Esophagus mucosa (tissue), 1 donor: ENCODE results near the gene DCHS2. TPM values are rescaled to one million over a fixed set of nuclear protein-coding genes. Genes with fewer than 3 reads are reported as not detected.

ENCODE experiments used
- ATAC-seq: fragments of 200-7000 bp; cut with Tn5 transposase; one replicate; pipeline ENCODE4 v1.9.1; 2020
- total RNA-seq: library from RNA; stranded (reverse); gene quantifications from one replicate; pipeline ENCODE4 v1.2.4, GENCODE V29; 2023
- donor health status: DM: yes; HTN: yes; CAD: no.

Gene DCHS2
- total RNA-seq, 1 donor from 2014 or later = 0.48 TPM

- ATAC-seq = no peak
Observed at GRCh38 chr4:154490234-154490582, 1.4 kb downstream of the DCHS2 start.

GRCh38 chr4:154489558-154490233 lies 1.9 kb downstream of the DCHS2 start:
- no peak for ATAC-seq

GRCh38 chr4:154487145-154487544 lies 4.5 kb downstream of the DCHS2 start:
- ATAC-seq = no peak

- ATAC-seq = no peak
Observed at GRCh38 chr4:154485127-154485773, 6.3 kb downstream of the DCHS2 start.

GRCh38 chr4:154478547-154478946 lies 13.1 kb downstream of the DCHS2 start:
- ATAC-seq = no peak

GRCh38 chr4:154478128-154478527 lies 13.5 kb downstream of the DCHS2 start:
- no peak for ATAC-seq

GRCh38 chr4:154476232-154476631 lies 15.4 kb downstream of the DCHS2 start:
- ATAC-seq = no peak

GRCh38 chr4:154475820-154476219 lies 15.8 kb downstream of the DCHS2 start:
- no peak for ATAC-seq

- ATAC-seq = no peak
Observed at GRCh38 chr4:154473497-154473896, 18.1 kb downstream of the DCHS2 start.

- no peak for ATAC-seq
Observed at GRCh38 chr4:154472858-154473257, 18.7 kb downstream of the DCHS2 start.

GRCh38 chr4:154471526-154472331 lies 19.9 kb downstream of the DCHS2 start:
- no peak for ATAC-seq

GRCh38 chr4:154471032-154471431 lies 20.6 kb downstream of the DCHS2 start:
- no peak for ATAC-seq

- no peak for ATAC-seq
Observed at GRCh38 chr4:154467886-154468285, 23.7 kb downstream of the DCHS2 start.

GRCh38 chr4:154466336-154466735 lies 25.3 kb downstream of the DCHS2 start:
- ATAC-seq = no peak

- ATAC-seq = no peak
Observed at GRCh38 chr4:154465085-154465484, 26.5 kb downstream of the DCHS2 start.

- ATAC-seq = no peak
Observed at GRCh38 chr4:154464654-154465053, 26.9 kb downstream of the DCHS2 start.

GRCh38 chr4:154462081-154462810 lies 29.4 kb downstream of the DCHS2 start:
- no peak for ATAC-seq

- ATAC-seq = no peak
Observed at GRCh38 chr4:154457471-154457870, 34.1 kb downstream of the DCHS2 start.

GRCh38 chr4:154456889-154457288 lies 34.7 kb downstream of the DCHS2 start:
- ATAC-seq = no peak

GRCh38 chr4:154456240-154456639 lies 35.4 kb downstream of the DCHS2 start:
- no peak for ATAC-seq

GRCh38 chr4:154455111-154455510 lies 36.5 kb downstream of the DCHS2 start:
- ATAC-seq = no peak

GRCh38 chr4:154454710-154455109 lies 36.9 kb downstream of the DCHS2 start:
- ATAC-seq = no peak

GRCh38 chr4:154452798-154453346 lies 38.7 kb downstream of the DCHS2 start:
- ATAC-seq = no peak
